GM18498 (cell line): Measurements from ENCODE around the gene OGDHL.
"Not testable (repeated sequence)": the region's sequence is repeated elsewhere in the genome, so short reads cannot be mapped to it uniquely, and the experiment has no call there.

Experiments
- ATAC-seq: cut with Tn5 transposase; IDR thresholded peaks from one replicate; pipeline ENCODE4 v1.9.1; 2021; ENCODE audit warnings: mild to moderate bottlenecking, moderate library complexity; ENCODE audit not compliant: unreplicated experiment

Gene OGDHL

GRCh38 chr10:49741108-49741995 lies 20.8 kb downstream of the OGDHL start:
- ATAC-seq, result no peak

GRCh38 chr10:49740346-49741107 lies 21.6 kb downstream of the OGDHL start:
- ATAC-seq, result no peak

GRCh38 chr10:49739426-49739825 lies 22.7 kb downstream of the OGDHL start:
- ATAC-seq, result no peak

GRCh38 chr10:49738616-49739360 lies 23.3 kb downstream of the OGDHL start:
- ATAC-seq, result no peak

- ATAC-seq, result no peak
These were observed 24.5 kb downstream of the OGDHL start for GRCh38 chr10:49737474-49738201.

- ATAC-seq, result no peak
These were observed 25.5 kb downstream of the OGDHL start for GRCh38 chr10:49736564-49737113.

- ATAC-seq, result no peak
These were observed 26.1 kb downstream of the OGDHL start for GRCh38 chr10:49735848-49736563.

- ATAC-seq, result no peak
These were observed 27.0 kb downstream of the OGDHL start for GRCh38 chr10:49735161-49735560.

GRCh38 chr10:49734676-49735075 lies 27.4 kb downstream of the OGDHL start:
- no peak for ATAC-seq

- ATAC-seq, result no peak
These were observed 28.3 kb downstream of the OGDHL start for GRCh38 chr10:49733866-49734265.

- no peak for ATAC-seq
These were observed 35.5 kb downstream of the OGDHL start for GRCh38 chr10:49726593-49726992.

GRCh38 chr10:49715157-49715556 lies 47.0 kb downstream of the OGDHL start:
- ATAC-seq, result not testable (repeated sequence)

GRCh38 chr10:49713266-49713665 lies 48.9 kb downstream of the OGDHL start:
- no peak for ATAC-seq

- ATAC-seq, result no peak
These were observed 50.6 kb downstream of the OGDHL start for GRCh38 chr10:49711481-49711880.

GRCh38 chr10:49710966-49711365 lies 51.2 kb downstream of the OGDHL start:
- ATAC-seq, result no peak

GRCh38 chr10:49709934-49710333 lies 52.2 kb downstream of the OGDHL start:
- no peak for ATAC-seq

GRCh38 chr10:49707585-49707984 lies 54.5 kb downstream of the OGDHL start:
- no peak for ATAC-seq

- no peak for ATAC-seq
These were observed 61.1 kb downstream of the OGDHL start for GRCh38 chr10:49700997-49701396.

- ATAC-seq, result no peak
These were observed 61.9 kb downstream of the OGDHL start for GRCh38 chr10:49700211-49700610.

- ATAC-seq, result no peak
These were observed 63.4 kb downstream of the OGDHL start for GRCh38 chr10:49698679-49699078.
